ENCODE data around the gene RPA3. TPM values are rescaled to one million over a fixed set of nuclear protein-coding genes. Genes with fewer than 3 reads are reported as not detected.

Gene RPA3
- total RNA-seq, 1 donor from 2014 or later: 18.2 TPM

DNA sequence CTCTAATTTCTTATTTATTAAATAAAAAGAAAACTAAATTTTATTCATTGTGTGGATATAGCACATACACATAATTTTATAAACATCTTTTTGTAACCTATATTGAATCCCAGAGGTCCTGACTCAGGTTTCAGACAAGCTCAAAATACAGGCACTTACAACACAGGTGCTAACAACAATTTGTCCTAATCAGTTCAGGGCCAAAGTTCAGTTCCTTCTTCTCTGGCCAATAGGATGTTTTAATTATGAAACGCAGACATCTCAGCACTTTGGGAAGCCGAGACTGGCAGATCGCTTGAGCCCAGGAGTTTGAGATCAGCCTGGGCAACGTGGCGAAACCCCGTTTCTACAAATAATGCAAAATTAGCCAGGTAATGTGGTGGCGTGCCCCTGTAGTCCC lies 15.0 kb downstream of the RPA3 start:
- no peak for FAIRE-seq

DNA sequence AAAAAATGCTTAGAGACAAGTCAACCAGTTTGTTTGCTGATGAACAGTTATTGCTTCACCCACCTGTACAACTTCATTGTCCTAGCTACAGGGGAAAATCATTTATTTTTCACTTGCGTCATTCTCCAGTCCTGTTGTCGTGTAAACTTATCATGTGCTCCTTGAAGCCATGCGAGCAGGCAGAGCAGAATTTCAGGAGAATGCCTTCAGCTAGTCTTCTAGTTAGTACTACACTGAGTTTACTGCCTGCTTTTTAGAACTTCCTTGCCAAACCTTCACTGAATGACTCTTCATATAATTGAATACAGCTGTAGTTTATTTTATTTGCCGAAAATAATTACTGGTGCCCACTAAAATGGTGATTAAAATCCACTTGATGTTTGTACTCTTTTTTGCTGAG lies 15.6 kb downstream of the RPA3 start:
- DNase-seq (ENCODE audit: low read depth) (no peak), FAIRE-seq (no peak)
- no peak for TF ChIP-seq CTCF (IDR thresholded peaks at IDR 0.05; ENCODE audit: insufficient read depth, low read length, severe bottlenecking)
- H3K27me3 ChIP-seq (ENCODE audit: control insufficient read depth, insufficient read depth, low read length): no peaks in the 10 kb centered on the region
- no peak overlapping the region for H3K4me3 ChIP-seq (ENCODE audit: low read depth, low read length)
- H3K36me3 ChIP-seq (ENCODE audit: control insufficient read depth, insufficient read depth, low read length): no peaks in the 10 kb centered on the region

More for the DNA sequence above, 15.0 kb downstream of the RPA3 start:
- H3K4me3 ChIP-seq (ENCODE audit: low read depth, low read length): no peak overlapping the region
- DNase-seq (ENCODE audit: low read depth): no peak
- no peak for TF ChIP-seq CTCF (IDR thresholded peaks at IDR 0.05; ENCODE audit: insufficient read depth, low read length, severe bottlenecking)
- H3K27me3 ChIP-seq (ENCODE audit: control insufficient read depth, insufficient read depth, low read length): no peaks in the 10 kb centered on the region
- no peaks in the 10 kb centered on the region for H3K36me3 ChIP-seq (ENCODE audit: control insufficient read depth, insufficient read depth, low read length)

DNA sequence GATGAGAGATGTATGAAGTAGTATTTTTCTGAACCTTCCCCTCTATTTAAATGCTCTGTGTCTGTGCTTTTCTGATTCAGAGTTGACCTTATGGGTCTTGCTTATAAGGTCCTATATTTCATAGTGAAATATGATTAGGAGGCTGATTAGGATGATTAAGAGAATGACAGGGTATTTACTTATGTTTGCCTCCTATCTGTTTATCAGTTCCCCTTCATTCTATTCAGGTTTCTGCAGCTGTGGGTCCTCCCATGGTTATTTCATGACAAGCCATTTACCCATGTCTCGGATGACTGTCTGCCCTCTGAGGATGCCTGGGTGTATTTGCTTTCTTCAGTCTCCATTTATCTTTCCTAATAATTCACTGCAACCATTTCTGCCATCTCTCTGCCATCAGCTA lies 16.9 kb downstream of the RPA3 start:
- TF ChIP-seq CTCF (IDR thresholded peaks at IDR 0.05; ENCODE audit: insufficient read depth, low read length, severe bottlenecking): no peak
- H3K27me3 ChIP-seq (ENCODE audit: control insufficient read depth, insufficient read depth, low read length): no peaks in the 10 kb centered on the region
- DNase-seq (ENCODE audit: low read depth) (no peak), FAIRE-seq (no peak)
- H3K4me3 ChIP-seq (ENCODE audit: low read depth, low read length): no peak overlapping the region
- no peaks in the 10 kb centered on the region for H3K36me3 ChIP-seq (ENCODE audit: control insufficient read depth, insufficient read depth, low read length)

DNA sequence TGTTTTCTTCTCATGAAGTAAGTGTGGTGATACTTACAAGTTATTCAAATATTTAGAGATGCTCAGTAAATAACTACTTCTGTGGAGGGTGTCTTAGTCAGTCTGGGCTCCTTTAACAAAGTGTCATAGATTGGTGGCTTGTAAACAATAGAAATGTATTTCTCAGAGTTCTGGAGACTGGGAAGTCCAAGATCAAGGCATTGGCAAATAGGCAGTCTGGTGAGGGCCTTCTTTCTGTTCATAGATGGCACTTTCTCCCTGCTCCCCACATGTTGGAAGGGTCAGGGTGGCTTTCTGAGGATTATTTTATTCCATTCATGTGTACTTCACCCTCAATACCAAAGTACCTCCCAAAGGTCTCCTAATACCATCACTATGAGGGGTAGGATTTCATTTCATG lies 18.4 kb downstream of the RPA3 start:
- H3K27me3 ChIP-seq (ENCODE audit: control insufficient read depth, insufficient read depth, low read length): no peaks in the 10 kb centered on the region
- no peak for TF ChIP-seq CTCF (IDR thresholded peaks at IDR 0.05; ENCODE audit: insufficient read depth, low read length, severe bottlenecking)
- FAIRE-seq (no peak), DNase-seq (ENCODE audit: low read depth) (no peak)
- no peaks in the 10 kb centered on the region for H3K36me3 ChIP-seq (ENCODE audit: control insufficient read depth, insufficient read depth, low read length)
- no peak overlapping the region for H3K4me3 ChIP-seq (ENCODE audit: low read depth, low read length)

DNA sequence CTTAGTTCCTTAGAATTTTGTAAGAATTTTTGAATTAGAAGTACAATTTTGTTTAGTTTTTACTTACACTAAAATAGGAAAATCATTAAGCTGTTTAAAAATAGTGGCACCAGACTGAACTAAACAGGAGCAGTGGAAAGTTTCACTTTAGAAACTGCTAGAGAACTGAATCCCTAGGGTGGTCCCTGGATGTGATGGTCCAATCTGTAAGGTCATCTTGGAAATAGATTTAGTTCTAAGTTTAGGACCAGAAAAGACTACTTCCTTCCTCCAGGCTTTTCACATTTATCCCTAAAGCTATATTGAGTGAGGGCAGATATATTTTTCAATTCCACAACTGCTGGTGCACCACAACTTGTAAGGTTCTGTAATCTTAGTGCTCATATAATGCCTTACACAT lies 19.0 kb downstream of the RPA3 start:
- no peak for TF ChIP-seq CTCF (IDR thresholded peaks at IDR 0.05; ENCODE audit: insufficient read depth, low read length, severe bottlenecking)
- Histone ChIP-seq H3K36me3 (ENCODE audit: control insufficient read depth, insufficient read depth, low read length) (no peaks in the 10 kb centered on the region), H3K27me3 (ENCODE audit: control insufficient read depth, insufficient read depth, low read length) (no peaks in the 10 kb centered on the region), H3K4me3 (ENCODE audit: low read depth, low read length) (no peak overlapping the region)
- no peak for DNase-seq (ENCODE audit: low read depth)
- no peak for FAIRE-seq

DNA sequence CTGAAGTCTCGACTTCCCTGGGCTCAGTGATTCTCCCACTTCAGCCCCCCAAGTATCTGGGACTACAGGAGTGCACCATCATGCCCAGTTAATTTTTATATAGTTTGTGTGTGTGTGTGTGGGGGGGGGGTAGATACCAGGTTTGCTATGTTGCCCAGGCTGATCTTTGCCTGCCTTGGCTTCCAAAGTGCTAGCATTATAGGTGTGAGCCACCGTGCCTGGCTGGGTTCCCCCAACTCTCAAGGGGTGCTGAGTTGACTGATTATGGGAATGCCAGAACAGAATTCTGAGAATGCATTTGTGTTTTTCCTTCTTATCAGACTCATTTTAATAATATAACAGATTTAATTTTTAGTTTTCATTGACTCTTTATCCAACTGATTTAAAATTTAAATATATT lies 19.5 kb downstream of the RPA3 start:
- DNase-seq (ENCODE audit: low read depth) (no peak), FAIRE-seq (no peak)
- no peaks in the 10 kb centered on the region for H3K27me3 ChIP-seq (ENCODE audit: control insufficient read depth, insufficient read depth, low read length)
- no peak overlapping the region for H3K4me3 ChIP-seq (ENCODE audit: low read depth, low read length)
- no peak for TF ChIP-seq CTCF (IDR thresholded peaks at IDR 0.05; ENCODE audit: insufficient read depth, low read length, severe bottlenecking)
- no peaks in the 10 kb centered on the region for H3K36me3 ChIP-seq (ENCODE audit: control insufficient read depth, insufficient read depth, low read length)

Data from bronchial epithelial cell (primary cell).